CD4-positive, alpha-beta T cell treated with Interleukin-1 beta for 1 hour (primary cell): ENCODE measurements around the gene TWNK.
"Not testable (repeated sequence)": the region's sequence is repeated elsewhere in the genome, so short reads cannot be mapped to it uniquely, and the experiment has no call there.

Experiments
- DNase-seq, 2 donors: peaks; one replicate each; pipeline ENCODE4 v3.0.0-alpha.2; 2020 to 2022

Gene TWNK

GRCh38 chr10:100975397-100975796 is 11.9 kb upstream of the TWNK start:
- not testable (repeated sequence) for DNase-seq

DNA sequence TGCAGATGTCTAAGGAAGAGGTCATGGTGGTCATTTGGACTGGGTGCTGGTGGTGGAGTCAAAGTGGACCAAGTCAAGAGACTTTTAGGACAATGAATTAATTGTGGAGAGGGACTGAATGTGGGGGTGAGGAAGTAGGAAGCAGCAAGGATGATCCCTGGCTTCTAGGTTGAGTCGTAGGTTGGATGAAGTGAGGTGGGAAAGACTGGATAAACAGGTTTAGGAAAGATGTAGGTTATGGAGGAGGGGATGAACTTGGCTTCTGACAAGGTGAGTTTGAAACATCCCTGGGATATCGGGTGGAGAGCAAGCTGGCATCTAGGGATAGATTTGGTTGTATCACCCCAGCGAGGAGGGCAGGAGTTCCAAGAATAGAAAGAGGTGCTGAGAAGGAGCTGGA is 10.4 kb upstream of the TWNK start:
- no peak for DNase-seq

DNA sequence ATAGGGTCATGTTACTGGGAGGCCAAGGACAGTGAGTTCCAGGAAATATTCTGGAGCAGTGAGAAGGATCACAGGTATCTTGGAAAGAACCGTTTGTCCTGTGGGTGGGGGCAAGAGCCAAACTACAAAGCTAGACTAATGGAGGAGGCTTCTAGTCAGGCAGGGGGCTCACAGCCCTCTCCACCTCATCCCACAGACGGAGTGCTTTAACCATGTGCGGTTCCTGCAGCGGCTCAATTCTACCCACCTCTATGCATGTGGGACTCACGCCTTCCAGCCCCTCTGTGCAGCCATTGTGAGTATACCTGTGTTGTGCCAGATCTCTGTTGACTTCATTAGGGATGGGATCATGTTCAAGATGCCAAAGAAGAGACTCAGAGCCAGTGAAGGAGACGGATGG is 9.9 kb upstream of the TWNK start:
- no peak for DNase-seq

- DNase-seq = no peak
These were observed 9.0 kb upstream of the TWNK start for GRCh38 chr10:100978121-100978900.

- no peak for DNase-seq
These were observed 8.5 kb upstream of the TWNK start for GRCh38 chr10:100978901-100979195.

- no peak for DNase-seq
These were observed 7.5 kb upstream of the TWNK start for GRCh38 chr10:100979791-100980272.

DNA sequence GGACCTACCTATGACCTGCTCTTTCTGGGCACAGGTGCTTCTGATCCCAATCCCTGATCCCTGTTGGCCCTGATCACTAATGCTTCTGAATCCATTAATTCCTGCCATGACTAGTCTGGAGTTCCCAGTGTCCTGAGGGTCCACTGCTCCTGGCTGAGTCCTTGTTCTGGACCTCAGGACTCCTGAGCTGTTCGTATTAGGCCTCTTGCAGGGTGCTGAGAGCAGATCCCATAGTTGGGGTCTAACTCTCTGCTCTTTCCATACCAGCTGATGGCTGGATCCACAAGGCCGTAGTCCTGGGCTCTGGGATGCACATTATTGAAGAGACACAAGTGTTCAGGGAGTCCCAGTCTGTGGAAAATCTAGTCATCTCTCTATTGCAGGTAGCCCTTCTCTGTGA is 7.0 kb upstream of the TWNK start:
- no peak for DNase-seq

- DNase-seq = no peak
These were observed 6.6 kb upstream of the TWNK start for GRCh38 chr10:100980711-100981110.

- DNase-seq = no peak
These were observed 6.1 kb upstream of the TWNK start for GRCh38 chr10:100981178-100981772.

DNA sequence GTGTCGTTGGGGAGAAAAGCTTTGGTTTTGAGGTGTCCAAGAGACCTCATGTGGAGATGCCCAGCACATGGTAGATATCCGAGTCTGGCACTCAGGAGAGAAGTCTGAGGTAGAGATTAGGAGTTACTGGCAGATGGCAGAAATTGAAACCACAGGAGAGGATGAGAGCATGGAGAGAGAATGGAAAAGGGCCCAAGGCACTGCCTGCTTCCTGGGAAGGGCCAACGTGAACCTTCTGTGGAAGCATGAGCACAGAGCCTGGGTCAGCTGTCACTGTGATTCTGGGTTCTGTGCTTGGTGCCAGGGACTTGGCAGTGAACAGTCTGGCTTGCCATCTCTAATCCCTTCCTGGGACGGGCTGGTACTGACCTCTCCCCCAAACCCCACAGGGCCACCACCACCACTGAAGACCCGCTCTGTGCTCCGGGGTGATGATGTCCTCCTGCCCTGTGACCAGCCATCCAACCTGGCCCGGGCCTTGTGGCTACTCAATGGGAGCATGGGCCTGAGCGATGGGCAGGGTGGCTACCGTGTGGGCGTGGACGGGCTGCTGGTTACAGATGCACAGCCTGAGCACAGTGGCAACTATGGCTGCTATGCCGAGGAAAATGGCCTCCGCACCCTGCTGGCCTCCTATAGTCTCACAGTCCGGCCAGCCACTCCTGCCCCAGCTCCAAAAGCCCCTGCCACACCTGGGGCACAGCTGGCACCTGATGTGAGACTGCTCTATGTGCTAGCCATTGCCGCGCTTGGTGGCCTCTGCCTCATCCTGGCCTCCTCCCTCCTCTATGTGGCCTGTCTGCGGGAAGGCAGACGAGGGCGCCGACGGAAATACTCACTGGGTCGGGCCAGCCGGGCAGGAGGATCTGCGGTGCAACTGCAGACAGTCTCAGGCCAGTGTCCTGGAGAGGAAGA is 4.2 kb upstream of the TWNK start:
- no peak for DNase-seq

- no peak for DNase-seq
These were observed 3.3 kb upstream of the TWNK start for GRCh38 chr10:100983868-100984671.

DNA sequence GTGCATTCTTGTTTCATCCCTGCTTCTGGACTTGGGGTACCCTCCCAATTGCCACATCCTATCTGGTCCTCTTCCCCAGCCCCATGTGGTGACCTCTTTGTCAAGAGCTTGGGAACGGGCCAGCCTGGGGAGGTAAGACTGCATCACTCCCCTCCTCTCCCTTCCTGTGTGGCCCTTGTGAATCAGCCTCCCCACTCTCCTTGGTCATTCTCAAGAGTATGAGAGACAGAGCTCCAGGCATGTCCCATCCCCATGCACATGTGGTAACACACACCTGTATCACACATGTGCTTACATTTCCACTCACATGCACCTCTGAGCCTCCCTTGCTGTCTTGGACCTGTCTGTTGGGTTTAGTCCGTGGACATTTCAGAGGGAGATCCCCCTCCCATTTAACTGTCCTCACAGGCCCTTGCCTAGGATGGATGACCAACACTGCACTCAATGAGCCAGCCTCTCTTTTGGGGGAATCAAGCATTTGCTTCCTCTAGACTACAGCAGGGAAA is 2.6 kb upstream of the TWNK start:
- DNase-seq = no peak

DNA sequence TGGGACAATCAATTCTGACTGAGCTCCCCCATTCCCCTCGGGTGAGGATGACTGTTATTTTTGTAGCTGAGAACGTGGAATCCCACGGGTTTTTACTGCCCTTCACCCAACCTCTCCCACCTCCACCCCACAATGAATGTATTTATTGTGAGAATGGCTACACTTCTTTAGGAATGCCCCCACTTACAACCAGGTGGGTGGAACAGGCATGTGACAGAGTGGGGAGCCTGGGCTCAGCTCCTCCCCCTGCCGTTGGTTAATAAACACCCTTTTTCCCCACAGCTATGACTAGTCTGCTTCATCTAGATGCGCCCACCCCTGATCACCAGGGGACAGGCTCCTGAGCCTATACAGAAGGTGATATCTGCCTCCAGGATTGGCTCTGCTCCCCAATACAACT is 2.0 kb upstream of the TWNK start:
- DNase-seq = no peak

DNA sequence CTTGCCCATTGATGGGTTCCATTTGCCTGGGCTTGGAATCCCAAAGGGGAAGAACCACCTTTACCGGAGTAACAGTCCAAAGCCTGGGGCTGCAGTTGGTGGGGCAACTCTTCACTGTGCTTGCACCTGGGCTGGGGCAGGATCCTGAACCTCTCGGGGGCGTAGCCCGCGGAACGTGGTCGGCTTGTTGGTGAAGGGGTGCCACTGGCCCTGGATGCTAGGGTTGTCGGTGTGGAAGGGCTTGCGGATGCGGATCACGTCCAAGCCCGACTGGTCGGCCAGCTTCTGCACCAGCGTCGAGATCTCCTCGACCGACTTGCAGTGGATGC is 756 bp upstream of the TWNK start:
- DNase-seq = no peak

DNA sequence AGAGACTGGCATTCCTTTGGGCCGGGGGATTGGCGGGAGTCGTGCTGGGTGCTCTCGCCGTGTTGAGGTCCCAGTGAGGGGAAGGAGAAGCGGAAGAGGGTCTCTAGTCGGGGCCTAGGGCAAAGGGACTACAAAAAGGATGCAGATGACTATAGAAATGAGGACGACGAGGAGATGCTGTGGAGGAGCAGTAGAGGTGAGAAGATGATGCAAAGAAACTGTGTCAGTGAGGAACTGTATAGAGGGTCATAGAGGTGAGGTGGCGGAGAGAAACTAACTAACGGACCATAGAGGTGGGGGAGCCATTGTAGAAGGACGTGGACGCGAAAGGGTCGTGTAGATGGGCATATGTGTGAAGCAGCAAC is 324 bp downstream of the TWNK start:
- no peak for DNase-seq

DNA sequence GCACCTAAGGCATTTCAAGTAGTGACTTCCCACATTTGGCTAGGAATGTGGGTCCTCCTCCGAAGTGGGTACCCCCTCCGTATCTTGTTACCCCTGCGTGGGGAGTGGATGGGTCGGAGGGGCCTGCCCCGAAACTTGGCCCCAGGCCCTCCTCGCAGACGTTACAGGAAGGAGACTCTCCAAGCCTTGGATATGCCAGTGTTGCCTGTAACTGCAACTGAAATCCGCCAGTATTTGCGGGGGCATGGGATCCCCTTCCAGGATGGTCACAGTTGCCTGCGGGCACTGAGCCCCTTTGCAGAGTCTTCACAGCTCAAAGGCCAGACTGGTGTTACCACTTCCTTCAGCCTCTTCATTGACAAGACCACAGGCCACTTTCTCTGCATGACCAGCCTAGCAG is 823 bp downstream of the TWNK start:
- DNase-seq = no peak

DNA sequence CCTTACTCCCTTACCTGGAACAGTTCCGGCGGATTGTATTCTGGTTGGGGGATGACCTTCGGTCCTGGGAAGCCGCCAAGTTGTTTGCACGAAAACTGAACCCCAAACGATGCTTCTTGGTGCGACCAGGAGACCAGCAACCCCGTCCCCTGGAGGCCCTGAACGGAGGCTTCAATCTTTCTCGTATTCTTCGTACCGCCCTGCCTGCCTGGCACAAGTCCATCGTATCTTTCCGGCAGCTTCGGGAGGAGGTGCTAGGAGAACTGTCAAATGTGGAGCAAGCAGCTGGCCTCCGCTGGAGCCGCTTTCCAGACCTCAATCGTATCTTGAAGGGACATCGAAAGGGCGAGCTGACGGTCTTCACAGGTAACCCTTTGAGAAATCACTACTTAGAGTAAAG is 1.7 kb downstream of the TWNK start:
- DNase-seq = no peak

DNA sequence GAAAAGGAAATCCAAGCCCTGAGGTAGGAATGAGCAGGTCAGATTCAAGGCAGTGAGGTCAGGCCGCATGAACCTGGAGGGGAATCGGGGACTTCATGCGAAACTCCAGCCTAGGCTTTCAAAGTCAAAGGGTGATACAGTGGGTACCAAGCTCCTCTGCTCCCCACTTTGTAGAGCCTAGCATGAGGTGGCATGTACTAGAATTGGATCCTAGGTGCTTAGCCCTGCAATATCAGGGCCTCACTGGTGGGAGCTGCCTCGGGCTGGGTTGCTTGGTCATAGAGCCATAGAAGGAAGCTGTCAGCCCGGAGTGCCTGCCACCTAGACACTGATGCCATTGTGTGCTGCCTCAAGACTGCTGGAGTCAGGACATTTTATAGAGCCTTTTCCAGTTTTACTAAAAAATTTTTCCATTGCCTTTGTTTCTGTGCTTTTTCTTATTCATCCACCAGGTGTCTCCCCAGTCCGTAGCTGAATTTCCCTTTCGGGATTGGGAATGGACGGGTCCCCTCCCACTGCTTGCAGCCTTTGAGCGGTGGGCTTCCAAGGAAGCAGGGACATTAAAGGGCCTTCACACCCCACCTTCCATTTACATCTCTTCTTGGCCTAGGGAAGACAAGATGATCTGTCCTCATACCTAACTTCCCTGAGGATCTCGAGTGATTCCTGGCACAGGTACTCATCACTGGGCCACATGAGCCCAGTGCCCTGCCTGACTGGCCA is 6.8 kb downstream of the TWNK start:
- DNase-seq = no peak

DNA sequence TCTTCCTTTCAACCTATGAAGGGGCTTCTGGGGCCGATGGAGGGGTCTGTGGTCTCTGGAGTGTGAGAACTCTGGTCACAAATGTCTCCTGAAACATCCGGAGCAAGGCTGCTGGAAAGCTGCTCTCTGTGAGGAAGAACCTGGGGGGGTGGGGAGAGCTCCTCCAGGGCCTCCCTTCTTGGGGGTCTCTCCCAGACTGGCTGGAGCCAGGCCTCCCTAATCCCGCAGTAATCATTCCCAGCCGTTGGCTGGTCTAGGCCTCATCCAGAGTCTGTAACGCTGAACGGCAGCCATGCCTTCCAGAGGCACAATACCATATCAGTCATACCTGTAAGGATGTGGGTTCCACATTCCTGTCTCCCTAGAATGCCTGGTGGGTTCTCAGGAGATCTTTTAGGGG is 7.8 kb downstream of the TWNK start:
- DNase-seq = no peak

DNA sequence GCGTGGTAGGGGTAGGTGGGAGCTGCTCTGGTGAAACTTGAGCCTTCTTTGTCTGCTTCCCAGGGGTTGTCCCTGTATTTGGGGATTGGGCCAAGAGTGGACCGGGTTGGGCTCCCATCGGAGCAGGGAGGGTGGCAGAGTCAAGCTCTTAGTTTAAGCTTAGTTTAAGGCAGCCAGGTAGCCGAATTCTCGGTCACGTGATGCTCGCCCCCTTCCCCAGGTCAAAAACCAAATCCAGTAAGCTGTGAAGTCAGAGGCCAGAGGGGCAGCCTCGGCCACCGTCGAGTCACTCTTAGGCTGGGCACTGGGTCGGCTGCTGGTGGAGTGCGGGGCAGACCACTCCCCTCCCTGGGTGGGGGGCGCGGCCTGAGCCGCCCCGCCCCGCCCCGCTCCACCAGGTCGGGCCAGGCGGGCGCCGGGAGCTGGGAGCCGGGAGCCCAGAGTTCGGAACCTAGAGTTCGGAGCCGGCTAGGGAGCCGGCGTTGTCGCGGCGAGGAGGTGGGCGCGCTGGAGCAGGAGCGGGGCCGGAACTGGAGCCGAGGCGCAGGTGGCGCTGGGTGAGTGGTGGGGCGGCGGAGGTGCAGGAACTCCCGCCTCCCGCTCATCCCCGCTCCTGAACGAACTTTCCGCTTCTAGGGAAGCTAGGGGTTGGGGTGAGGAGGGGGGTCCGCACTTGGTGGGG is 9.5 kb downstream of the TWNK start:
- peak in 1 of 2 donors; percentile 33 for DNase-seq

DNA sequence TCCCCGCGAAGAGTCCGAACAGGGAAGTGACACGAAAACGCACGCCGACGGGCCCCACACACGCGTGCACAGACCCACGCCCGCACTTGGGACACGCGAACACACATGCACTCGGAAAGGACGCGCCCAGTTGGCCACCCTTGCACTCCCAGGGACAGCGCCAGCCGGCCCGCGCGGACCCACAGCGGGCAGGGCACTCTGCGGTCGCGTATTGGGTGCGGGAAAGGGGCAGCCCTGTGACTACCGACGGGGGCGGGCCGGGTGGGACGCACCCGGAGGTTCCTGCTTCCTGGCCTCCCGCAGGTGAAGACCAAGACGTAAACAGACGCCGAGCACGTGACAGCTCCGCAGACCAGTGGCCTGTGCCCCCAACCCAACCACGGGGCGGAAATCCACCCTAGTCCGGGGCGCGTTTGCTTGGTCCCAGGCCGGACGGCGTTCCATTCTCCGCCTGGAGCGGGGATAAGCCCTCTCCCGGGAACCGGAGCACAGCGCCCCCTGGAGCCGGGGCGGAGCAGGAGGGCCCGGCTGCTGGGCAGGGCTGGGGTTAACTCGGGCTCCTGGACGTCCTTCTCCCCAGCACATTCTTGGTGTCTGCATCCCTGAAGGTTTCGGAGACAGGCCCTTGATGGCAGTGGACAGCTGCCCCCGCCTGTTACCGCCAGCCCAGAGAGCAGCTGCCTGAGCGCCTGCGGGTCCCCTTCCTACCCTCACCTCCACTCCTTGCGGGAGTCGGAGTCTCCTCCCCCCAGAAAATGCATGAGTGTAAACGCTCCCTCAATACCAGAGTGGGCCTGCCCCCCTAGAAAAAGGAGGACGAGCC is 10.2 kb downstream of the TWNK start:
- DNase-seq = peak; percentile 65 to 68
